Measurements from ENCODE around the gene AGA. TPM values are rescaled to one million over a fixed set of nuclear protein-coding genes. Genes with fewer than 3 reads are reported as not detected.

Gene AGA
- total RNA-seq, 2 donors from 2014 or later: 10.9 to 15.8 TPM

DNA sequence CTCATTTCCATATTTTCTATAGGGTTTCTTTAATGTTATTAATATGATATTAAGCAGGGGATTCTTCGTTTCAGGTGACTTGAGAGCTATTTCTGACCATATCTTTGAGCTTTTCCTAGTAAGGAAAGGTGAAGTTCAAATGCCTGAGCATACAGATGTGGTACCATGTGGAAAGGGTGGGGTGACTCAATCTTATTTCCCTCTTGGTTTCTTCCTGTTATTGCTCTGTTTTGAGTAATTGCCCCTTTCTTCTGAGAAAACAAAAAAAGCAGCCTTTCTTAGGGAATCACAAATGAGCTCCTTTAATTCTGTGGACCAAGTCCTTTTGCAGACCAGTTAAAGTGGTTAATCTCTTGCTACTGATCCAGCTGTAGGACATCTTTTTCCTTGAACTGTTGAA is 41.0 kb upstream of the AGA start:
- H3K27ac ChIP-seq (ENCODE audit: low read depth, low read length): no peak overlapping the region
- no peak overlapping the region for H3K4me3 ChIP-seq (ENCODE audit: low read length)
- H3K9me3 Mint-ChIP-seq: no peaks in the 10 kb centered on the region
- WGBS, 2 experiments (ENCODE audit: insufficient coverage in 1 of 2, insufficient read length in 1 of 2): 86 to 92% methylated on average over 1 of the region's 1 CpG
- no peak overlapping the region for H3K27ac Mint-ChIP-seq
- no peaks in the 10 kb centered on the region for H3K27me3 ChIP-seq (ENCODE audit: control insufficient read depth, insufficient read depth, low read length, poor library complexity, severe bottlenecking)
- no peaks in the 10 kb centered on the region for H3K36me3 ChIP-seq (ENCODE audit: control insufficient read depth, insufficient read depth, low read length)
- peaks cover 3% of the 10 kb centered on the region for H3K4me1 ChIP-seq (ENCODE audit: control insufficient read depth, insufficient read depth, low read length)
- H3K9me3 ChIP-seq (ENCODE audit: control insufficient read depth, low read length): no peaks in the 10 kb centered on the region
- H3K4me1 Mint-ChIP-seq: peaks cover 26% of the 10 kb centered on the region
- H3K4me3 Mint-ChIP-seq: no peak overlapping the region
- no peaks in the 10 kb centered on the region for H3K27me3 Mint-ChIP-seq (ENCODE audit: insufficient read depth)
- no peak for DNase-seq
- TF ChIP-seq CTCF (conservative IDR thresholded peaks at IDR 0.05): no peak
- H3K9ac ChIP-seq (ENCODE audit: extremely low read depth, low read length, poor library complexity, severe bottlenecking): no peak overlapping the region
- peaks cover 12% of the 10 kb centered on the region for H3K36me3 Mint-ChIP-seq (ENCODE audit: low read depth)

DNA sequence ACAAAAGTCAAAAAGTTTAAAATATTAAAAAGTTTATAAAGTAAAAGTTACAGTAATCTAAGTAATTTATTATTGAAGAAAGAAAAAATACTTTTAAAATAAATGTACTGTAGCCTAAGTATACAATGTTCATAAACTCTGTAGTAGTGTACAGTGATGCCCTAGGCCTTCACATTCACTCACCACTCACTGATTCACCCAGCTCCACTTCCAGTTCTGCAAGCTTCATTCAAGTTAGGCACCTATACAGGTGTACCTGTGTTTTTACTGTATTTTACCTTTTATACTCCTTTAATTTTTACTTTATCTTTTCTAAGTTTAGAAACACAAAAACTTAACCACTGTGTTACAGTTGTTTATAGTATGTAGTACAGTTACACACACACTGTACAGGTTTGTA is 40.1 kb upstream of the AGA start:
- Mint-ChIP-seq H3K27ac (no peak overlapping the region), H3K36me3 (ENCODE audit: low read depth) (peaks cover 5% of the 10 kb centered on the region), H3K4me1 (peaks cover 26% of the 10 kb centered on the region), H3K4me3 (no peak overlapping the region), H3K27me3 (ENCODE audit: insufficient read depth) (no peaks in the 10 kb centered on the region), H3K9me3 (no peaks in the 10 kb centered on the region)
- Histone ChIP-seq H3K4me3 (ENCODE audit: low read length) (no peak overlapping the region), H3K36me3 (ENCODE audit: control insufficient read depth, insufficient read depth, low read length) (no peaks in the 10 kb centered on the region), H3K9me3 (ENCODE audit: control insufficient read depth, low read length) (no peaks in the 10 kb centered on the region), H3K4me1 (ENCODE audit: control insufficient read depth, insufficient read depth, low read length) (peaks cover 3% of the 10 kb centered on the region), H3K9ac (ENCODE audit: extremely low read depth, low read length, poor library complexity, severe bottlenecking) (no peak overlapping the region), H3K27ac (ENCODE audit: low read depth, low read length) (no peak overlapping the region), H3K27me3 (ENCODE audit: control insufficient read depth, insufficient read depth, low read length, poor library complexity, severe bottlenecking) (no peaks in the 10 kb centered on the region)
- no peak for TF ChIP-seq CTCF (conservative IDR thresholded peaks at IDR 0.05)
- DNase-seq: no peak

- Mint-ChIP-seq H3K27me3 (ENCODE audit: insufficient read depth) (no peaks in the 10 kb centered on the region), H3K36me3 (ENCODE audit: low read depth) (no peaks in the 10 kb centered on the region), H3K4me3 (no peak overlapping the region), H3K4me1 (peaks cover 21% of the 10 kb centered on the region), H3K9me3 (no peaks in the 10 kb centered on the region), H3K27ac (no peak overlapping the region)
- no peak overlapping the region for H3K27ac ChIP-seq (ENCODE audit: low read depth, low read length)
- H3K27me3 ChIP-seq (ENCODE audit: control insufficient read depth, insufficient read depth, low read length, poor library complexity, severe bottlenecking): no peaks in the 10 kb centered on the region
- no peaks in the 10 kb centered on the region for H3K9me3 ChIP-seq (ENCODE audit: control insufficient read depth, low read length)
- no peaks in the 10 kb centered on the region for H3K36me3 ChIP-seq (ENCODE audit: control insufficient read depth, insufficient read depth, low read length)
- peaks cover 3% of the 10 kb centered on the region for H3K4me1 ChIP-seq (ENCODE audit: control insufficient read depth, insufficient read depth, low read length)
- WGBS, 2 experiments (ENCODE audit: insufficient coverage in 1 of 2, insufficient read length in 1 of 2): 90% methylated on average over 2 of the region's 2 CpGs; no CpG with 5 or more reads in 1 of the 2 experiments
- no peak for DNase-seq
- TF ChIP-seq CTCF (conservative IDR thresholded peaks at IDR 0.05): no peak
- H3K9ac ChIP-seq (ENCODE audit: extremely low read depth, low read length, poor library complexity, severe bottlenecking): no peak overlapping the region
- H3K4me3 ChIP-seq (ENCODE audit: low read length): no peak overlapping the region
Observed at GRCh38 chr4:177480795-177481194, 38.6 kb upstream of the AGA start.
